AG10803 (cell line): Measurements from ENCODE around the gene AFF3.

Experiments used
- DNase-seq: peaks from one replicate; pipeline ENCODE4 v3.0.0; 2010; ENCODE audit warnings: low read depth
- H3K4me3 ChIP-seq: 2 replicates; pipeline ENCODE4 v1.5.1; 2011; ENCODE audit warnings: mild to moderate bottlenecking, low read length, control low read depth
- TF ChIP-seq, protein P1 (sequence below): conservative IDR thresholded peaks from 2 replicates; pipeline ENCODE4 v1.5.1; 2011; ENCODE audit warnings: mild to moderate bottlenecking, low read length, control low read depth, inconsistent platforms

AFF3 gene

DNA sequence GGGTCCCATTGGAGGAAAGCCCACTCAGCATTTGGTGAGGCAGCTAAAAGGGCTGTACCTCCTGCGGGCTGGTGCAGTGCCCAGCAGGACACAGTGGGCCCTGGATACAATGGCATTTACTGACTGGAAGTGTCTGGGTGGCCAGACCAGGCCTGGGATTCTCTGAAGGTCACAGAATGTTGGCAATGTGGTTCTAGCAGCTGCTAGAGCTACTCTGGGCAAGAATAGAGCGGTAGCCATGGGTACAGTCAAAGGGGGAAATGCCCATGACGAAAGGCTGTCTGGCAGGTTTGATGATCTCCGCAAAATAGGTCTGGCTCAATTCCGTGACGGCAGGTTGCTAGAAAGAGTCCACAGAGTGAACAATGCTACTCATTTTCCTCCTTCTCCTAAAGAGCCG lies 241.8 kb downstream of the AFF3 start:
- DNase-seq: no peak
- TF ChIP-seq, protein P1, sequence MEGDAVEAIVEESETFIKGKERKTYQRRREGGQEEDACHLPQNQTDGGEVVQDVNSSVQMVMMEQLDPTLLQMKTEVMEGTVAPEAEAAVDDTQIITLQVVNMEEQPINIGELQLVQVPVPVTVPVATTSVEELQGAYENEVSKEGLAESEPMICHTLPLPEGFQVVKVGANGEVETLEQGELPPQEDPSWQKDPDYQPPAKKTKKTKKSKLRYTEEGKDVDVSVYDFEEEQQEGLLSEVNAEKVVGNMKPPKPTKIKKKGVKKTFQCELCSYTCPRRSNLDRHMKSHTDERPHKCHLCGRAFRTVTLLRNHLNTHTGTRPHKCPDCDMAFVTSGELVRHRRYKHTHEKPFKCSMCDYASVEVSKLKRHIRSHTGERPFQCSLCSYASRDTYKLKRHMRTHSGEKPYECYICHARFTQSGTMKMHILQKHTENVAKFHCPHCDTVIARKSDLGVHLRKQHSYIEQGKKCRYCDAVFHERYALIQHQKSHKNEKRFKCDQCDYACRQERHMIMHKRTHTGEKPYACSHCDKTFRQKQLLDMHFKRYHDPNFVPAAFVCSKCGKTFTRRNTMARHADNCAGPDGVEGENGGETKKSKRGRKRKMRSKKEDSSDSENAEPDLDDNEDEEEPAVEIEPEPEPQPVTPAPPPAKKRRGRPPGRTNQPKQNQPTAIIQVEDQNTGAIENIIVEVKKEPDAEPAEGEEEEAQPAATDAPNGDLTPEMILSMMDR: no peak
- no peak overlapping the region for H3K4me3 ChIP-seq

DNA sequence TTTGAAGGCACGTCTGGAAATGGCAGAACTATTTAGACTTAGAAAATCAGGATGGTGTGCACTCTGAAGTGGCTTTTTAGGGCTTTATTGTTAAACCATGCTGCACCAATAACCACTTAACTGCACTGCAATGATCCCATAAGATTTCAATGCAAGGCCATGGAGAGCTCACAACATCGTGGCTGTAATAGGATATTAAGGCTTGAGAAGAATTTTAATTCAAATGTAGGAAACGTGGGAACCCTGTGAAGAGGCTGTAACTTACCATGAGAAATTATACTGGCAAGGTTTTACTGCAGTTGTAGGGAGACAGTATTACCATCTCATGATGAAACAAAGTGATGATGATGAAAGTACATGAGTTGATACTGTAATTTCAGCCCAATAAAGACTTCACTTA lies 242.5 kb downstream of the AFF3 start:
- TF ChIP-seq, protein P1: no peak
- DNase-seq: no peak
- no peak overlapping the region for H3K4me3 ChIP-seq

DNA sequence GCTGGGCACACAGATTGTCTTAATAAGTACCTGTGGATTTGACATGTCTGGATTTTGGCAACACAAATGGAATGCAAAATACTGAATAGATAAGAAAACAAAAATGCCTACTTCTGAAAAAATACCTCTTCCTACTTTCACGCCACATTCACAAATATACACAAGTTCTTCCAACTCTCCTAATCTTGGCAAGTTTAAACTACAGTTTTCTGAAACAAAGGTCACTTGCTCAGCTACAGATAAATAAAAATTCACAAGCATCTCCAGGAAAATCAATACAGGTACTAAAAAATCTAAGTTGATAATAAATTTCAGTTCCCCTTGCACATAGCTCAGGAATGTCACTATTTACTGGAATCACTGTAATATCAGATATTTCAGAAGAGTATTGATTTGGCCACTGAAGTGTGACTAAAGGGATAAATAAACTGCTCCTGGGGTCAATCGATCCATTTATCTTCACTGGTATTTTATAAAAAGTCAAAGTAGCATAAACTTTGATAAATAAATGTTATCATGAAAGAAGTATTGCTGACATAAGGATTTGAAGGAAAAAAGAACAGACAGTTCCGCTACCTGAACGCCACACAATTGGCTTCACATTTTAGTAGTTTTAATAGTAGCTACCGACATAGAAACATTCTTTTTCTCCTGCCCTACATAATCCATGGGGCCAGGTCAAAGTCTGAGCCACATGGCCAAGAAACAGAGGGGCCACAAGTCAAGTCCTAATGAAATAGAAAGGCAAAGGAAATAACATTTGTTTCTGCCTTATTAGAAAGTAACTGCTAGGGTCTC lies 243.1 kb downstream of the AFF3 start:
- no peak for DNase-seq
- TF ChIP-seq, protein P1: no peak
- no peak overlapping the region for H3K4me3 ChIP-seq

DNA sequence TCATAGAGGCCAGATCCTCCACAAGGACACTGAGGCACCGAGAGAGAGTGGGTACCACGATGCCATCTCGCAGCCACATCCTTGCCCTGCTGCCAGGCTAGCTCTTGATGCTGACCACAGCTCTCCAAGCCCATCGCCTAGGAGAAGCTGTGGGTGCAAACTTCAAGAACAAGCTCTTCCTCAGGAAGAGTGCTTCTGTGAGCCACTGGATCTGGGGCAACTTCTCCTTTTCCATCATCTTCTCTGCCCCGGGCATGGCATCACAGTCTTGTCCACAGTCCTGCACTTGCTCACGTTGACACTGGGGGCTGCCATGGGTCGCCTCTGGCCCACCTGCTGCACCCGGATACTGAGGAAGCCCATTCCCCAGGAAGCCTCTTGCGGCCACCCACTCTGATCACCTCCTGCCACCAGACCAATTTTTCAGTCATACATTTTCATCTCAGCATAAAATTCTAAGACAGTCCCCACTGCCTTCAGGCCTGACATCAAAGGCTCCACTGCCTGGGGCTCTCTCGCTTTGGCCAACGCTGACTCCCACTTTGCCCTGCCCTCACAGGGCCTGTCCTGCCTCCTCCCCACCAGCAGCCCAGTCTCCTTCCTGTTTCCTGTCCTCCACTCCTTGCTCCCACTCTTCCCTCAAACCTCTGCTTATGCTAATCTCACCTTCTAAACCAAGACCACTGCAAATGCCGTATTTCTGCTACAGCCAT lies 243.9 kb downstream of the AFF3 start:
- no peak overlapping the region for H3K4me3 ChIP-seq
- TF ChIP-seq, protein P1: no peak
- DNase-seq: no peak

DNA sequence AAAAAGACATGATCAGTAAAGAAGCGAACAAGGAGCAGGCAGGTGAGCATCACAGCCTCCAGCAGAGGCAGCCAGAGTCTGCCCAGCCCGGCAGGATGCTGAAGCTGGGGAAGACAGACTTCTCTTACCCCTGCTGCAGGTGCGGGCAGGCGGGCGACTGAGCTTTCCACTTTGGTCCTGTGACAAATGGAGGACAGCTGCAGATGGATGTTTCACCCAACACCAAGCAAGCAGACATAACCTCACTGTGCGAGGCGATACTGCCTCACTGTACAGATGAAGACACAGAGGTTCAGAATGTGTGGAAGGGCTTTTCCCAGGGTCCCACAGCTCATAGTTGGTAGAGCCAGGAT lies 251.0 kb downstream of the AFF3 start:
- DNase-seq: no peak
- TF ChIP-seq, protein P1: no peak

DNA sequence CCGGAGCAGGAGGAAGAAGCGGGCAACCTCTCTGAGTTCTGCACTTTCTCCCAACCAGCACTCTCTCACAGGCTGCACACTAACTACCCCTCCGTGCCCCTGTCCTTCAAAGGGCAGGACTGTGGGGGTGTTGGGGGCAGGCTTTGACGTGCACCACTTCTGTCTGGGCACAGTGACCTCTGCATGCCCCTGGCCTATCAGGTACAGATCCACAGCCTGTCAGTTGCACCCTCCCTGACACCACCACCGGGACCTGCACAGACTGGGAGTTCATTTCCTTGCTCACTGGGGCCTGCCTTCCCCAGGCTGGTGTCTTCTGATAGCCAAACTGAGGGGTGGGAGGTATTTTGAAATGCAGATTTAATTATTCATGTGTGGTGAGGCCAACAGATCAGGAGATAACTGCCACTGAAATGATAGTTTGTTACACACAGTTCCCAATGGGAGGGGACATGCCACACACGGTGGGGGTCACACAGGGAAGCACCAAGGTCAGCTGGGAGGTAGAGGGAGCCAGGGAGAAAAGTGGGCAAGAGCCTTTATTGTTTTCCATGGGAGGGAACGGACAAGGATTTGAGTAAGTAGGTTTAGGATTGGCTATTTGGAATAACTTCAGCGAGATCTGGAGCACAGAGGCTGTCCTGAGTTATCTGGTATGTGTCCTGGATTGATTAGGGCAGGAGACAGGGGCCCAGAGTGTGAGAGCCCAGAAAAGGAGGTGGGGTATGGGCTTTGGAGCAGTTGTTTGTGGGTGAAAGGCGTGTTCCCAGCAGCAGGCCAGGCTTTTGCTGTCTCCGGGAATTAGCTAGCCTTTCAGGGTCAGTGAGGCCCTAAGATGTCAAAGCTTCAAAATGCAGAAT lies 251.6 kb downstream of the AFF3 start:
- TF ChIP-seq, protein P1: no peak
- H3K4me3 ChIP-seq: no peak overlapping the region
- DNase-seq: no peak

More for the DNA sequence above, 251.0 kb downstream of the AFF3 start:
- H3K4me3 ChIP-seq: no peak overlapping the region
